PFSK-1 (cell line): ENCODE measurements around the gene C1QTNF9.

Source experiments
- FOXP2 ChIP-seq: optimal IDR thresholded peaks from 2 replicates; pipeline ENCODE3; 2011; ENCODE audit warnings: borderline replicate concordance, control low read depth, inconsistent platforms; ENCODE audit not compliant: insufficient read depth; ENCODE audit errors: extremely low read length, extremely low read depth
- POLR2AphosphoS5 ChIP-seq: IDR thresholded peaks from 2 replicates; pipeline ENCODE4 v1.6.1; 2012; ENCODE audit warnings: low read depth, mild to moderate bottlenecking, control low read depth, low read length, moderate library complexity
- SIN3A ChIP-seq: IDR thresholded peaks from 2 replicates; pipeline ENCODE4 v1.6.1; 2012; ENCODE audit warnings: mild to moderate bottlenecking, low read length, moderate library complexity, borderline replicate concordance; ENCODE audit not compliant: insufficient read depth
- TAF1 ChIP-seq: IDR thresholded peaks from 2 replicates; pipeline ENCODE4 v1.6.1; 2012; ENCODE audit warnings: low read length, control low read depth, borderline replicate concordance; ENCODE audit not compliant: insufficient read depth
- TF ChIP-seq, protein P1 (sequence below), 2 experiments: IDR thresholded peaks; 2 replicates each; pipeline versions ENCODE4 v1.6.1 to v1.8.0; 2011 to 2012; ENCODE audit warnings: low read depth in 2 of 2, low read length in 2 of 2, control low read depth in 1 of 2, inconsistent platforms in 1 of 2, mild to moderate bottlenecking in 1 of 2, moderate library complexity in 1 of 2; ENCODE audit not compliant: insufficient read depth in 1 of 2

C1QTNF9 gene

DNA sequence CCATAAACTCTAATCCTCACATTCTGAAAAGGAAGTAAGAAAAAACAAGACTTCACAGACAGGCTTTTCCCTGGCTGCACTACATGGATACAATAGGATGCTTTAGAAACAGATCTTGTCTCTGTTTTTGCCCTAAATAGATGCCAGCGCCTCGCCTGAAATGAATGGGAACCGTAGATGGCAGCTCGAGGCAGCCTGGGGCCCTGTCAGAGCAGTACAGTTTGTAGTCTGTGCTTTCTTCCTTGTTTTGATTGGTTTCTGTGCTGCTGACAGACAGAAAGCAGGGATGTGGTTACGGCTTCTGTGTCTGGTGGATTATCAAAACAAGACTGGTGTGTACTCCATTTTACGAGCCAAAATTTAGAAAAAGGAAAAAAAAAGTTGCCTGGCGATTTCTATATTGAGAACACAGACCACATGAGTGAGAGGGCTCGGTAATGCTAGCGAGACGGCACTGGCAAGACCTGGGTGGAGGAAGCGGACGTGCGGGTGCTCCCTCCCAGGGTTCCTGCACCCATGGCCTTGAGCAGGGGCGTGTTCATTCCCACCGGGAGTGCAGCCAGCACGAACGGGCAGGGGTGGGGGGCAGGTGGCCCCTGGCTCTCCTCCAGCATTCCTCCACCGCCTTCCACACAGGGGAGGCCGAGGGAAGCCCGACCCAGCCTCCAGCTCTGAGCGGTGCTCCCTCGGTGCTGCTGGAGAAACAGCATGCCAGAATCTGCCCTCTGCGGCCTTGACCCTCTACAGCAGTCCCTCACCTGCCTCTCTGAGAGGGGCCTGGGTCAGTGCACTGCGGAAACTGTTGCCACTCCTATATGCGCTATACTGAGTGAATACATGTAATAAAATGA lies 37.6 kb upstream of the C1QTNF9 start:
- TF ChIP-seq POLR2AphosphoS5 = no peak
- no peak for TF ChIP-seq FOXP2
- TF ChIP-seq, protein P1, sequence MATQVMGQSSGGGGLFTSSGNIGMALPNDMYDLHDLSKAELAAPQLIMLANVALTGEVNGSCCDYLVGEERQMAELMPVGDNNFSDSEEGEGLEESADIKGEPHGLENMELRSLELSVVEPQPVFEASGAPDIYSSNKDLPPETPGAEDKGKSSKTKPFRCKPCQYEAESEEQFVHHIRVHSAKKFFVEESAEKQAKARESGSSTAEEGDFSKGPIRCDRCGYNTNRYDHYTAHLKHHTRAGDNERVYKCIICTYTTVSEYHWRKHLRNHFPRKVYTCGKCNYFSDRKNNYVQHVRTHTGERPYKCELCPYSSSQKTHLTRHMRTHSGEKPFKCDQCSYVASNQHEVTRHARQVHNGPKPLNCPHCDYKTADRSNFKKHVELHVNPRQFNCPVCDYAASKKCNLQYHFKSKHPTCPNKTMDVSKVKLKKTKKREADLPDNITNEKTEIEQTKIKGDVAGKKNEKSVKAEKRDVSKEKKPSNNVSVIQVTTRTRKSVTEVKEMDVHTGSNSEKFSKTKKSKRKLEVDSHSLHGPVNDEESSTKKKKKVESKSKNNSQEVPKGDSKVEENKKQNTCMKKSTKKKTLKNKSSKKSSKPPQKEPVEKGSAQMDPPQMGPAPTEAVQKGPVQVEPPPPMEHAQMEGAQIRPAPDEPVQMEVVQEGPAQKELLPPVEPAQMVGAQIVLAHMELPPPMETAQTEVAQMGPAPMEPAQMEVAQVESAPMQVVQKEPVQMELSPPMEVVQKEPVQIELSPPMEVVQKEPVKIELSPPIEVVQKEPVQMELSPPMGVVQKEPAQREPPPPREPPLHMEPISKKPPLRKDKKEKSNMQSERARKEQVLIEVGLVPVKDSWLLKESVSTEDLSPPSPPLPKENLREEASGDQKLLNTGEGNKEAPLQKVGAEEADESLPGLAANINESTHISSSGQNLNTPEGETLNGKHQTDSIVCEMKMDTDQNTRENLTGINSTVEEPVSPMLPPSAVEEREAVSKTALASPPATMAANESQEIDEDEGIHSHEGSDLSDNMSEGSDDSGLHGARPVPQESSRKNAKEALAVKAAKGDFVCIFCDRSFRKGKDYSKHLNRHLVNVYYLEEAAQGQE (IDR thresholded peaks at IDR 0.05; ENCODE audit: insufficient read depth in 1 of 2, low read depth in 2 of 2, low read length in 2 of 2) = no peak
- TF ChIP-seq TAF1 = no peak
- TF ChIP-seq SIN3A = no peak

DNA sequence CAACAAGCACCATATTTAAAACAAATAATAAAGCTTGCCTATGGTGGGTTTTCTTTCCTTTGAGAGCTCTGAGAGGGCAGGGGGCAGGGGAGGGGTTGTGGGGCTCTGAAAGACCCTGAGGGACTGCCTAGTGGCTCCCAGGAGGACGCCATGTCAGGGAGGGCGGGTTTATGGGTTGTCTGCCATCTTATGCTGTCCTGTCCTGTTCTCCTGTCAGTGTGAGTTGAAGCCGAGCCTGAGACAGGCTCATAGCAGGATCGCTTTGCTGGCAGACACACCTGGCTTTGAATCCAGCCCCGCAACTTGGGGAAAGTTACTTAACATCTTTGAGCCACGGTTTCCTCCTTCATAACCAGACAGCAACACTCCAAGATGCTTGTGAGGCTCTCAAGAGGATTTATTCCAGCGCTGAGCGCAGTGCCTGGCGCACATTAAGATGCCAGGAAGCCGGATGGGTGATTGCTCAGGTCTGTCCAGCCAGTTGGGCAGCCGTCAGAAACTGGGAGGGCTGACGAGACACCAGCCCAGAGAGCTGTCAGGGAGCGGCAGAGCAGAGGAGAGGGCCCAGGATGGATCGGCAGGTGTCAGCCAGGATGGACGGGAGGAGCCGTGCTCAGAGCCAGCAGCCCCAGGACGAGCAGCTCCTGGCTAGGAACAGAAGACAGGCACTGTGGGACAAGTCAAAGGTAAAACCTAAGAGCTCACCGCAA lies 36.8 kb upstream of the C1QTNF9 start:
- TF ChIP-seq, protein P1 (IDR thresholded peaks at IDR 0.05; ENCODE audit: insufficient read depth in 1 of 2, low read depth in 2 of 2, low read length in 2 of 2) = no peak
- TF ChIP-seq POLR2AphosphoS5 (no peak), TAF1 (no peak), SIN3A (no peak), FOXP2 (no peak)

DNA sequence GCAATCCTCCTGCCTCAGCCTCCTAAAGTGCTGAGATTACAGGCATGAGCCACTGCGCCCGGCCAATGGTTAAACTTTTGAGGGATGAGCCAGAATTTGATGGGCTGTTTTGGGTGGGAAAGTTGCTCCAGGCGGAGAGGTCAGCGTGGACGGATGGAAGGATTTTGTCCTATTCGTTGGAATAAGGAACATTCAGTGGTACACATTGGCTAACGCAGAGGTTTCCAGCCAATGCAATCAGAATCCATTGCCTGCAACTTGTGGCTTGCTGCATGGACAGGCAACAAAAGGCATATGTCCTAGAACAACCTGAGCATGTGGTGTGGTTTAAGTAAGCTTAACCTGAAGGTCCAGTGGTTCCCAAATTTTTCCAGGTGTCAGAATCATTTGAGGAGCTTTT lies 35.5 kb upstream of the C1QTNF9 start:
- TF ChIP-seq TAF1 (no peak), POLR2AphosphoS5 (no peak), FOXP2 (no peak), SIN3A (no peak)

DNA sequence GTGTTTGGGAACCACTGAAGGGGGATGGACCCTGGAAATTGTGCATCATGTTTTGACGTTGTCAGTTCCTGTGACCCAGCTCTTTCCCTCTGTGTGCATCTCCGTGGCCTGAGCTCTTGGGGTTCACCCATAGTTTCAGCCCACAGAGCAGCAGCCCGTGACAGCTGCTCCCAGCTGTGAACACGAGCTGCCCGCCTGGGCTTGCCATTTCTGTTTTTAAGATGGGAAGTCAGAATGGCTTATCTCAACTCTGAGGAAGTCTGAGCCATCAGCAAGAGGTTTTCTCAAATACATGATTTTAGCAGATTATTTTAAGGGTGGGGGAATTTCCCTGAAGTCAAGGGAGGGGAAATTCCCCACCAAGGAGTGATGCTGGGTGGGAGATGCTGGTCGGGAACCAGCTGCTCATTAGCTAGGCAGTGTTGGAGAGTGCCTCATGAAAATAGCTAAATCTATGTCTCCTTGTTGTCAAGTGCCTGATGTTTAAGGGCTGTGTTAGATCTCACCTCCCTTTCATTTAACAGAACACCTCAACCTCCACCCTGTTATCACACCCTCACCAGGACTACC lies 34.8 kb upstream of the C1QTNF9 start:
- TF ChIP-seq FOXP2 (no peak), SIN3A (no peak), POLR2AphosphoS5 (no peak), TAF1 (no peak)
- TF ChIP-seq, protein P1 (IDR thresholded peaks at IDR 0.05; ENCODE audit: insufficient read depth in 1 of 2, low read depth in 2 of 2, low read length in 2 of 2) = no peak

DNA sequence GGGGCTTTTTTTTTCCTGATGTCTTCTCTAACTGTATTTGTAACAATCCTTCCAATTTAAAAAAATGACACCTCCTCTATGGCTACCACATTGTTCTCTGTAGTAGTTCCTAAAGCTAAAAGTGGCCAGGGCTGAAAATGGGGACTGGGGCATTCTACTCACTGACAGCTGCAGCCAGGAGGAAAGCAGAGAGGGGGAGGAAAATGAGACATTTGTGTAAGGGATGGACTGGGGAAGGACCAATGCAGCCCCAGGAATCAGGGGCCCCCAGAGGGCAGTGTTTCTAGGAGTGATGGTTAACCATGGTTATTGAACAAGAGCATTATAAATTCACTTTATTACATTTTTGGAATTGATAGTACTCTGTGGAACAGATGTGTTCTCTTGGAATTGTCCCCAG lies 34.3 kb upstream of the C1QTNF9 start:
- no peak for TF ChIP-seq SIN3A
- TF ChIP-seq, protein P1 (IDR thresholded peaks at IDR 0.05; ENCODE audit: insufficient read depth in 1 of 2, low read depth in 2 of 2, low read length in 2 of 2) = no peak
- no peak for TF ChIP-seq POLR2AphosphoS5
